Mesodermal cell (in vitro differentiated cells): ENCODE results near the gene STIMATE.

Source experiments
- H3K27ac ChIP-seq: 2 replicates; pipeline ENCODE4 v1.7.0; 2013; ENCODE audit warnings: mild to moderate bottlenecking, low read depth, low read length, moderate library complexity; ENCODE audit not compliant: severe bottlenecking
- H3K36me3 ChIP-seq: 2 replicates; pipeline ENCODE4 v1.7.1; 2013; ENCODE audit warnings: mild to moderate bottlenecking, low read length, moderate library complexity; ENCODE audit not compliant: control insufficient read depth, insufficient read depth
- H3K4me1 ChIP-seq: one replicate; pipeline ENCODE4 v1.7.1; 2013; ENCODE audit warnings: mild to moderate bottlenecking, low read length; ENCODE audit not compliant: insufficient read depth, control insufficient read depth, poor library complexity, severe bottlenecking
- H3K4me3 ChIP-seq: 2 replicates; pipeline ENCODE4 v1.7.0; 2013; ENCODE audit warnings: low read length, control low read depth, mild to moderate bottlenecking; ENCODE audit not compliant: insufficient read depth, poor library complexity, severe bottlenecking; ENCODE audit errors: extremely low read depth
- H3K9me3 ChIP-seq: 2 replicates; pipeline ENCODE4 v1.7.1; 2013; ENCODE audit warnings: mild to moderate bottlenecking, low read length, moderate library complexity; ENCODE audit not compliant: control insufficient read depth
- WGBS, 2 experiments: methylation state at CpG; one replicate each; pipeline ENCODE4 v1.1.5; 2013; ENCODE audit warnings: missing lambda C conversion rate in 2 of 2; ENCODE audit not compliant: insufficient coverage in 2 of 2; 5-methylcytosine and 5-hydroxymethylcytosine counted together

The STIMATE gene

GRCh38 chr3:52848617-52849016 lies 48.7 kb downstream of the STIMATE start:
- H3K27ac ChIP-seq = peak overlapping the region; percentile 16
- 87 to 88% methylated on average over 4 to 6 of the region's 7 CpGs for WGBS, 2 experiments
- H3K4me3 ChIP-seq = no peak overlapping the region
- no peaks in the 10 kb centered on the region for H3K4me1 ChIP-seq
- H3K36me3 ChIP-seq = peaks cover 17% of the 10 kb centered on the region
- H3K9me3 ChIP-seq = no peaks in the 10 kb centered on the region

DNA sequence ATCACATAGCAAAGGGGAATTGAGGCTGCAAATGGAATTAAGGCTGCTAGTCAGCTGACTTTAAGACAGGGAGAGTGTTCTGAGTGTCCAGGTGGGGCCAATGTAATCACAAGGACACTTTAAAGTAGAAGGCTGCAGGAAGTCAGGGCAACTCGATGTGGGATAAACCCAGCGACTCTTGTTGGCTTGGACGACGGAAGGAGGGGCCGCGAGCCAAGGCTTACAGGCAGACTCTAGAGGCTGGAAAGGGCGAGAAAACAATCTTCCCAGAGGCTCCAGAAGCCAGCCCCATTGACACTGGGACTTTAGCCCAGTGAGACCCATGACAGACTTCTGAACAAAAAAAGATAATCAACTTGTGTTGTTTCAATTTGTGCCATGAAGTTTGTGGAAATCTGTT lies 49.6 kb downstream of the STIMATE start:
- H3K9me3 ChIP-seq = no peaks in the 10 kb centered on the region
- no peaks in the 10 kb centered on the region for H3K4me1 ChIP-seq
- no peak overlapping the region for H3K27ac ChIP-seq
- H3K36me3 ChIP-seq = peaks cover 17% of the 10 kb centered on the region
- 89 to 90% methylated on average over 7 of the region's 7 CpGs for WGBS, 2 experiments
- H3K4me3 ChIP-seq = no peak overlapping the region

- WGBS, 2 experiments = 93 to 97% methylated on average over 4 to 6 of the region's 6 CpGs
- Histone ChIP-seq H3K4me3 (no peak overlapping the region), H3K9me3 (no peaks in the 10 kb centered on the region), H3K4me1 (no peaks in the 10 kb centered on the region), H3K36me3 (peaks cover 17% of the 10 kb centered on the region), H3K27ac (no peak overlapping the region)
Observed at GRCh38 chr3:52847241-52847640, 50.1 kb downstream of the STIMATE start.

DNA sequence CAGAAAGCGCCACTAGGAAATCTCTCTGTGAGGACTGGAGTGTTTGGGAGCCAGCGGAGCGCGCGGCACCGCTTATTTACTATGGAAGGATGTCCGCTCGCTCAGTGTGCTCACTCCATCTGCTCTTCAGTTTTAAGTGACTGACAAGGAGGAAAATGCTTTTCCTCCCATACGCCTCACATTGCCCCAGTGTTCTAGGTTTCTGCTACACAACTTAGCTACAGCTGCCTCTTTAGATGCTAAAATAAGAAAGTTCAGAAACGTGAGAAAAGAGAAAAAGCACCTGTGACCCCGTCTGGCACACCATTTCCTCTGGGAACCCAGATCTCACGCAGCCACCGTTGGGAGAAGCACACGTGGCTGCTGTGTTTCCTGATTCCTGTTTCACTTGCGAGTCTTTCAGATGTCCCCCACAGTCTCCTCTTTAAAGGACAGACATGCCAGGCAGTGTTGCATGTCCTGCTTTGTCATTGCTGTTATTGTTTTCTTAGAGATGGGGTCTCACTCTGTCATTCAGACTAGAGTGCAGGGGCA lies 50.8 kb downstream of the STIMATE start:
- H3K27ac ChIP-seq = no peak overlapping the region
- H3K36me3 ChIP-seq = peaks cover 11% of the 10 kb centered on the region
- H3K4me1 ChIP-seq = no peaks in the 10 kb centered on the region
- no peak overlapping the region for H3K4me3 ChIP-seq
- 91 to 92% methylated on average over 13 to 14 of the region's 15 CpGs for WGBS, 2 experiments
- no peaks in the 10 kb centered on the region for H3K9me3 ChIP-seq

DNA sequence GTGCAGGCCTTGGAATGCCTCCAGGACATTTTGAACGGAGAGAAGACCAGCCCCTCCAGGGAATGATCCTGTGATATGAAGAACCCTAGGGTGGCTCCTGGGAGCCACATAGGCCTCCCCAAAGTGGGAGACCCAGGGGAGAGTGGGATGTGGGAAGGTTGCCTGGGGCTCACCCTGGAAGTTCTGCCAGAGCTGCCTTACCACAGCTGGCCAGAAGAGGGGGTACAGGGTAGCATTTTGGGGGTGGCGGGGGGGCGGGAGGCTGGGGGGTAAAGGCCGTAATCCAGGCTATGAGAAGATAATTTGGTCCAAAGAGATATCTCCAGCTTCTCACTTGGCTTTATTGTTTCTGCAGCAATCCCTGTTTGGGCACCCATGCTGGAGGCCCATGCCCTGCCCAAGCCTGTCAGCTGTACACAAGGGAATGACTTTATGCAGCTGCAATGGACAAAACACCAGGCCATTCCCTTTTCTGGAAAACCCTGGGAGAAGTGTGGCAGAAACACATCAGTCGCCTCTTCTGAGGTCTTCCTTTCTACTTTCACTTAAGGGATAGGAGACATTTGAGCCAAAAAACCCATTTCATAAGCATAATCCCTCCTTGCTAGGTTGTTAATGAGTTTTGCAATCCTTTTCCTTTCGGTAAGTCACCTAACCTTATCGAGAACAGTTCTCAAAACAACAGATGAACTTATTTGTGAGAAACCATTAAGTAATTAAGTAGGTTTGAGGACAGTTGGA lies 51.5 kb downstream of the STIMATE start:
- WGBS, 2 experiments = 76 to 85% methylated on average over 2 to 3 of the region's 7 CpGs
- Histone ChIP-seq H3K4me1 (no peaks in the 10 kb centered on the region), H3K4me3 (no peak overlapping the region), H3K27ac (no peak overlapping the region), H3K36me3 (peaks cover 11% of the 10 kb centered on the region), H3K9me3 (no peaks in the 10 kb centered on the region)

- no peak overlapping the region for H3K27ac ChIP-seq
- H3K4me3 ChIP-seq = no peak overlapping the region
- H3K9me3 ChIP-seq = no peaks in the 10 kb centered on the region
- peaks cover 11% of the 10 kb centered on the region for H3K36me3 ChIP-seq
- WGBS, 2 experiments = 63 to 100% methylated on average over 2 to 3 of the region's 6 CpGs
- H3K4me1 ChIP-seq = peaks cover 2% of the 10 kb centered on the region
Observed at GRCh38 chr3:52845157-52845556, 52.2 kb downstream of the STIMATE start.

DNA sequence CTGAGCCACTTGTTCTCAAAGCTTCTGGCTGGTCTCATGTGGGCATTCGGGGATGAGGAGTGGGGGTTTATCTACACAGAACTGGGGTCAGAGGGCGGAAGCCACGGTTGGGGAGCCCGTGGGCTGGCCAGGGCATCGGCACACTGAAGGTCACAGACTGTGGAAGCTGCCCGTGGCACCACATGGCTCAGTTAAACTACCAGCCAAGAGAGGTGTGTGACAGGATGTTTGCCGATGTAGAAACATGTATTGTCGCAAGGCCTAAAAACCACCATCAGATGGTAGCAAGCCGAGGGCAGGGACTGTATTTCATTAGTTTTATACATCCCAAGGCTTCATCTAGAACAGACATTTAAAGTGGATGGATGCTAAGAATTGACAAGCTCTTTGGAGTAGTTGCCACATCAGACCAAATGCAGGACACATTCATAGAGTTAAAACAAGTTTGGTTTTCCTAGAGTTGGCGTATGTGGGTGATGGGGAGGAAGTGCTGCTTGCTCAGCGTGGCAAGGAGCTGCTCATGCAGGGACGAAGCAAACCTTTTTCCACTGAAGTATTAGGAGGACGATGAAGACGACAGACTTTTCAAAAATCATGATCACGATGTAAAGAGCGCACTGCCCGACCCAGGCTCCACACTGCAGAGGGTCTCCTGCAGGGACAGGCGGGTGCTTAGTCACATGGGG lies 52.9 kb downstream of the STIMATE start:
- H3K4me1 ChIP-seq = peaks cover 2% of the 10 kb centered on the region
- H3K36me3 ChIP-seq = peaks cover 10% of the 10 kb centered on the region
- H3K27ac ChIP-seq = no peak overlapping the region
- 93 to 97% methylated on average over 14 to 17 of the region's 18 CpGs for WGBS, 2 experiments
- H3K4me3 ChIP-seq = no peak overlapping the region
- H3K9me3 ChIP-seq = no peaks in the 10 kb centered on the region

GRCh38 chr3:52843881-52844280 lies 53.5 kb downstream of the STIMATE start:
- Histone ChIP-seq H3K9me3 (no peaks in the 10 kb centered on the region), H3K4me3 (no peak overlapping the region), H3K4me1 (peaks cover 2% of the 10 kb centered on the region), H3K36me3 (peaks cover 7% of the 10 kb centered on the region), H3K27ac (no peak overlapping the region)
- 100% methylated on average over 1 of the region's 2 CpGs for WGBS, 2 experiments

DNA sequence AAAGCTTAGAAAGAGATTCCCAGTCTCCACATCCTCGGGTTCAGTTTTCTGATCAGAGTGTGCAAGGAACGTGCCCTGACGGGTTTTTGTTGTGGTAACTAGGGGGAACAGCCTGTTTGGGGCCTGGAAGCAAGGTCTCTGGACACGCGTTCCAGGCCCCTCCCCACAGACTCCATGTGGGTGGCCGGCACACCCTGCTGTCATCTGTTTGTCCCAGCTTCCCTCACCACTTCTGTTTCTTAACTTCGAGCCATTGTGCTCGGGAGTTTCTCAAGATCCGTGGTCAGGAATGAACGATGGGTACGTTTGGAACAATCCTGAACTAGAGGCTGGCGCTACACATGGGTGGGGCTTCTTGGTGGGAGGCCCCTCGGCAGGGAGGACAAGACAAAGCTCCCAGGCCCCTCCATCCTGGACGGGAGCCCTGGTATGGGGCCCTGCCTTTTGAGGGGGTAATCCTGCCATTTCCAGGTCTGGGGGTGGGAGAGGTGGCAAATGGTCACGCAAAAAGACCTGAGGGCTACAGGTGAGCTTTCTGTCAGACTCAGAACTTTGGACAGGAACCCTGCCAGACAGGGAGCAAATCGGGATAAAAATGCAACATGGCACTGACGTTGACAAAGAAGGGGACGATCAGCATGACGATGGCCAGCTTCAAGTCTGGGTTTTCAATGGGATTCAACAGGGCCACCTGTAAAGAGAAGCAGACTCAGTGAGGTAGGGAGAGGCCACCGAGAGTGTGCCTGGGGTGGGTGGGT lies 54.1 kb downstream of the STIMATE start:
- H3K4me1 ChIP-seq = peaks cover 2% of the 10 kb centered on the region
- H3K4me3 ChIP-seq = no peak overlapping the region
- H3K27ac ChIP-seq = no peak overlapping the region
- no peaks in the 10 kb centered on the region for H3K9me3 ChIP-seq
- WGBS, 2 experiments = 84 to 85% methylated on average over 15 to 20 of the region's 20 CpGs
- peaks cover 7% of the 10 kb centered on the region for H3K36me3 ChIP-seq

DNA sequence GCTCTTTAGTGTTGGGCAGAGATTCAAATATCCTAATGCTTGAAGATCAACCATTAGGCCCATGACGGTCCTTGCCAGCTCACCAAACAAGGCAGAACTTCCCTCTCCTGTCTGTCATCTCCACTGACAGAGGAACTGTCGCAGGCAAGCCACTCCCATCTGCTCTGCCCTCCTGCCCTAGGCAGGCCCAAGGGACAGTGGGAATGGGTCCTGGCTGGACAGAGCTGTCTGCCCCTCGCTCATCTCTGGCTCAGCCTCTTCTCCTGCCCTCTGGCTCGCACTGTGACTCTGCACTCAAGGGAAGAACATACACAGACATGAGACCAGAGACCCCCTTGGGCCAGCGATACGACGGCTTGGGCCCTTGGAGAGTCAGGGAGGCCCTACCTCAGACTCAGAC lies 54.9 kb downstream of the STIMATE start:
- peaks cover 2% of the 10 kb centered on the region for H3K4me1 ChIP-seq
- H3K36me3 ChIP-seq = peaks cover under 1% of the 10 kb centered on the region
- H3K9me3 ChIP-seq = no peaks in the 10 kb centered on the region
- H3K27ac ChIP-seq = no peak overlapping the region
- 79 to 95% methylated on average over 6 to 7 of the region's 7 CpGs for WGBS, 2 experiments
- H3K4me3 ChIP-seq = no peak overlapping the region
